Muscle of leg (tissue), 11 donors: ENCODE data around the gene DSCAML1. TPM values are rescaled to one million over a fixed set of nuclear protein-coding genes. Genes with fewer than 3 reads are reported as not detected.

Experiments
- DNase-seq: peaks from one replicate; pipeline ENCODE4 v3.0.0; 2013
- H3K27ac ChIP-seq: one replicate; pipeline ENCODE4 v1.5.1; 2013; ENCODE audit warnings: mild to moderate bottlenecking, low read length, control low read depth
- H3K27me3 ChIP-seq: one replicate; pipeline ENCODE4 v1.6.1; 2013; ENCODE audit warnings: low read length; ENCODE audit not compliant: control insufficient read depth, insufficient read depth
- H3K36me3 ChIP-seq: one replicate; pipeline ENCODE4 v1.6.1; 2013; ENCODE audit warnings: low read length; ENCODE audit not compliant: control insufficient read depth, insufficient read depth
- H3K4me1 ChIP-seq: one replicate; pipeline ENCODE4 v1.6.1; 2013; ENCODE audit warnings: low read length; ENCODE audit not compliant: control insufficient read depth, insufficient read depth
- H3K4me3 ChIP-seq: one replicate; pipeline ENCODE4 v1.5.1; 2013; ENCODE audit warnings: low read length, control low read depth
- H3K9me3 ChIP-seq: replicated peaks from 2 replicates; pipeline ENCODE4 v1.6.1; 2013; ENCODE audit warnings: low read depth, low read length; ENCODE audit not compliant: control insufficient read depth
- WGBS: methylation state at CpG from one replicate; pipeline ENCODE4 v1.1.5; 2013; ENCODE audit warnings: missing lambda C conversion rate; ENCODE audit not compliant: insufficient coverage; 5-methylcytosine and 5-hydroxymethylcytosine counted together
- polyA plus RNA-seq, 8 donors: library from polyadenylated mRNA; unstranded; fragments of 120-200 nt; gene quantifications; one replicate each; pipeline versions ENCODE4 v1.2.1 to v1.2.3, GENCODE V29; 2013; ENCODE audit warnings: inconsistent platforms in 1 of 8, low replicate concordance in 1 of 8; ENCODE audit not compliant: insufficient read length in 8 of 8, insufficient read depth in 1 of 8
- total RNA-seq: library from RNA; stranded (reverse); fragments of 120-200 nt; gene quantifications from one replicate; pipeline ENCODE4 v1.2.4, GENCODE V29; 2013

The DSCAML1 gene
- total and polyA plus RNA-seq, 9 donors = 0.28 to 0.80 (median 0.60) TPM

GRCh38 chr11:117654281-117655255 is 142.4 kb downstream of the DSCAML1 start:
- peak; percentile 35 for DNase-seq
- Histone ChIP-seq H3K27me3 (peaks cover 14% of the 10 kb centered on the region), H3K36me3 (no peaks in the 10 kb centered on the region), H3K4me1 (peaks cover 2% of the 10 kb centered on the region), H3K4me3 (no peak overlapping the region), H3K9me3 (no peaks in the 10 kb centered on the region), H3K27ac (no peak overlapping the region)
- 51% methylated on average over 19 of the region's 21 CpGs for WGBS

GRCh38 chr11:117652521-117652920 is 144.5 kb downstream of the DSCAML1 start:
- no CpG with 5 or more reads among the region's 4 CpGs for WGBS
- peaks cover 11% of the 10 kb centered on the region for H3K4me1 ChIP-seq
- H3K27ac ChIP-seq = no peak overlapping the region
- no peaks in the 10 kb centered on the region for H3K9me3 ChIP-seq
- H3K36me3 ChIP-seq = no peaks in the 10 kb centered on the region
- DNase-seq = no peak
- H3K4me3 ChIP-seq = no peak overlapping the region
- H3K27me3 ChIP-seq = peaks cover 14% of the 10 kb centered on the region

- peaks cover 11% of the 10 kb centered on the region for H3K27me3 ChIP-seq
- no peak overlapping the region for H3K27ac ChIP-seq
- no peaks in the 10 kb centered on the region for H3K36me3 ChIP-seq
- H3K4me1 ChIP-seq = peaks cover 29% of the 10 kb centered on the region
- 86% methylated on average over 9 of the region's 12 CpGs for WGBS
- no peak overlapping the region for H3K4me3 ChIP-seq
- H3K9me3 ChIP-seq = no peaks in the 10 kb centered on the region
- DNase-seq = no peak
Measured at GRCh38 chr11:117649296-117650055, 147.5 kb downstream of the DSCAML1 start.

GRCh38 chr11:117647872-117648271 is 149.1 kb downstream of the DSCAML1 start:
- H3K27ac ChIP-seq = no peak overlapping the region
- H3K4me3 ChIP-seq = no peak overlapping the region
- H3K4me1 ChIP-seq = peaks cover 39% of the 10 kb centered on the region
- WGBS = 75% methylated on average over 6 of the region's 8 CpGs
- peaks cover 18% of the 10 kb centered on the region for H3K27me3 ChIP-seq
- no peak for DNase-seq
- H3K9me3 ChIP-seq = no peaks in the 10 kb centered on the region
- H3K36me3 ChIP-seq = no peaks in the 10 kb centered on the region

GRCh38 chr11:117647207-117647606 is 149.8 kb downstream of the DSCAML1 start:
- peak overlapping the region; percentile 70 for H3K27ac ChIP-seq
- peaks cover 39% of the 10 kb centered on the region for H3K4me1 ChIP-seq
- H3K9me3 ChIP-seq = no peaks in the 10 kb centered on the region
- H3K36me3 ChIP-seq = no peaks in the 10 kb centered on the region
- DNase-seq = peak; percentile 27
- peaks cover 23% of the 10 kb centered on the region for H3K27me3 ChIP-seq
- H3K4me3 ChIP-seq = no peak overlapping the region
- WGBS = 80% methylated on average over 2 of the region's 3 CpGs

GRCh38 chr11:117646411-117646810 is 150.6 kb downstream of the DSCAML1 start:
- WGBS = no CpG with 5 or more reads among the region's 6 CpGs

GRCh38 chr11:117644403-117645155 is 152.4 kb downstream of the DSCAML1 start:
- 71% methylated on average over 21 of the region's 26 CpGs for WGBS
- Histone ChIP-seq H3K4me1 (peaks cover 39% of the 10 kb centered on the region), H3K9me3 (no peaks in the 10 kb centered on the region), H3K36me3 (no peaks in the 10 kb centered on the region), H3K4me3 (no peak overlapping the region), H3K27ac (no peak overlapping the region), H3K27me3 (peaks cover 26% of the 10 kb centered on the region)
- DNase-seq = no peak

More at GRCh38 chr11:117646411-117646810, 150.6 kb downstream of the DSCAML1 start:
- Histone ChIP-seq H3K27ac (peak overlapping the region; percentile 70), H3K27me3 (peaks cover 26% of the 10 kb centered on the region), H3K4me3 (no peak overlapping the region), H3K36me3 (no peaks in the 10 kb centered on the region), H3K4me1 (peaks cover 39% of the 10 kb centered on the region), H3K9me3 (no peaks in the 10 kb centered on the region)
- peak; percentile 73 for DNase-seq

GRCh38 chr11:117643606-117644300 is 153.3 kb downstream of the DSCAML1 start:
- H3K4me3 ChIP-seq = no peak overlapping the region
- no peak overlapping the region for H3K27ac ChIP-seq
- no peaks in the 10 kb centered on the region for H3K36me3 ChIP-seq
- DNase-seq = peak; percentile 30
- peaks cover 39% of the 10 kb centered on the region for H3K4me1 ChIP-seq
- WGBS = 52% methylated on average over 12 of the region's 20 CpGs
- no peaks in the 10 kb centered on the region for H3K9me3 ChIP-seq
- peaks cover 26% of the 10 kb centered on the region for H3K27me3 ChIP-seq

GRCh38 chr11:117642835-117643234 is 154.2 kb downstream of the DSCAML1 start:
- Histone ChIP-seq H3K4me1 (peaks cover 33% of the 10 kb centered on the region), H3K9me3 (no peaks in the 10 kb centered on the region), H3K27me3 (peaks cover 27% of the 10 kb centered on the region), H3K36me3 (no peaks in the 10 kb centered on the region), H3K27ac (no peak overlapping the region), H3K4me3 (no peak overlapping the region)
- no CpG with 5 or more reads among the region's 3 CpGs for WGBS
- no peak for DNase-seq
